Glutamatergic neuron (in vitro differentiated cells): Measurements from ENCODE around the gene MEIS1. TPM values are rescaled to one million over a fixed set of nuclear protein-coding genes. Genes with fewer than 3 reads are reported as not detected.

Experiments
- DNase-seq: peaks from one replicate; pipeline ENCODE4 v3.0.0; 2022
- H3K27ac Mint-ChIP-seq: one replicate; pipeline ENCODE4 v1.8.0; 2020; ENCODE audit warnings: mild to moderate bottlenecking, mixed read lengths, inconsistent platforms; ENCODE audit not compliant: unreplicated experiment
- H3K27me3 Mint-ChIP-seq: one replicate; pipeline ENCODE4 v1.8.0; 2020; ENCODE audit warnings: mild to moderate bottlenecking, moderate library complexity, mixed read lengths, inconsistent platforms; ENCODE audit not compliant: unreplicated experiment
- H3K36me3 Mint-ChIP-seq: one replicate; pipeline ENCODE4 v1.8.0; 2020; ENCODE audit warnings: mild to moderate bottlenecking, mixed read lengths, inconsistent platforms; ENCODE audit not compliant: unreplicated experiment
- H3K4me1 Mint-ChIP-seq: one replicate; pipeline ENCODE4 v1.8.0; 2020; ENCODE audit warnings: mild to moderate bottlenecking, low read depth, mixed read lengths, inconsistent platforms; ENCODE audit not compliant: unreplicated experiment
- H3K4me3 Mint-ChIP-seq: one replicate; pipeline ENCODE4 v1.8.0; 2020; ENCODE audit warnings: mild to moderate bottlenecking, mixed read lengths, inconsistent platforms; ENCODE audit not compliant: unreplicated experiment
- H3K9me3 Mint-ChIP-seq: one replicate; pipeline ENCODE4 v1.8.0; 2020; ENCODE audit warnings: mild to moderate bottlenecking, moderate library complexity, mixed read lengths, inconsistent platforms; ENCODE audit not compliant: unreplicated experiment
- total RNA-seq: library from RNA; stranded (reverse); fragmentation: NEBNext Ultra II Directional; extraction: Animal tissue kit (Norgen Biotek cat#: 25700); gene quantifications from one replicate; pipeline ENCODE4 v1.2.1, GENCODE V29; 2021; ENCODE audit not compliant: unreplicated experiment
- TF ChIP-seq, protein P1 (sequence below): fragments of 200-600 bp; sonication (generic); IDR thresholded peaks from one replicate; pipeline ENCODE4 v1.5.0; 2021; ENCODE audit not compliant: partially characterized antibody, unreplicated experiment

Gene MEIS1
- total RNA-seq, 1 donor from 2014 or later, result 4.8 TPM

DNA sequence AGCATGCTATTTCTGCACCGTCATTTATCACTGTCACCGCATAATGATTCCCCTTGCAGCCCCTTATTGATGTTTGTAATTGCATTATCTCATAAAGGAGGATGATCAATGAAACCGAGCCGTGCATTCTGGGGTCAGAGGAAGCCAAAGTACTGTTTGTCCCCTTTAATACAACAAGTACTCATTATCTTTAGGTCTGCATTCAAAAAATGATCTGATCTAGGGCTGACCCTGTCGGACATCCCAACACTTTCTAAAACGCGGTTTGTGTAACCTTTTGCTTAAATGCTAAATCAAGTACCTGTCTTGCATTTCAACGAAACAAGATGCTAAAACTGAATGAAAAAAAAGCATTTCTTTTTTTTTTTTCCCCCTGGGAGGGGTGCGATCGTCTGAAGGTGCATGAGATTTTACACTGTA is 143.8 kb downstream of the MEIS1 start:
- Mint-ChIP-seq H3K36me3 (no peaks in the 10 kb centered on the region), H3K27me3 (peaks cover 29% of the 10 kb centered on the region), H3K4me3 (peak overlapping the region; percentile 80), H3K27ac (no peak overlapping the region), H3K4me1 (peaks cover 16% of the 10 kb centered on the region), H3K9me3 (peaks cover 18% of the 10 kb centered on the region)
- TF ChIP-seq, protein P1, sequence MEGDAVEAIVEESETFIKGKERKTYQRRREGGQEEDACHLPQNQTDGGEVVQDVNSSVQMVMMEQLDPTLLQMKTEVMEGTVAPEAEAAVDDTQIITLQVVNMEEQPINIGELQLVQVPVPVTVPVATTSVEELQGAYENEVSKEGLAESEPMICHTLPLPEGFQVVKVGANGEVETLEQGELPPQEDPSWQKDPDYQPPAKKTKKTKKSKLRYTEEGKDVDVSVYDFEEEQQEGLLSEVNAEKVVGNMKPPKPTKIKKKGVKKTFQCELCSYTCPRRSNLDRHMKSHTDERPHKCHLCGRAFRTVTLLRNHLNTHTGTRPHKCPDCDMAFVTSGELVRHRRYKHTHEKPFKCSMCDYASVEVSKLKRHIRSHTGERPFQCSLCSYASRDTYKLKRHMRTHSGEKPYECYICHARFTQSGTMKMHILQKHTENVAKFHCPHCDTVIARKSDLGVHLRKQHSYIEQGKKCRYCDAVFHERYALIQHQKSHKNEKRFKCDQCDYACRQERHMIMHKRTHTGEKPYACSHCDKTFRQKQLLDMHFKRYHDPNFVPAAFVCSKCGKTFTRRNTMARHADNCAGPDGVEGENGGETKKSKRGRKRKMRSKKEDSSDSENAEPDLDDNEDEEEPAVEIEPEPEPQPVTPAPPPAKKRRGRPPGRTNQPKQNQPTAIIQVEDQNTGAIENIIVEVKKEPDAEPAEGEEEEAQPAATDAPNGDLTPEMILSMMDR, result no peak
- no peak for DNase-seq

DNA sequence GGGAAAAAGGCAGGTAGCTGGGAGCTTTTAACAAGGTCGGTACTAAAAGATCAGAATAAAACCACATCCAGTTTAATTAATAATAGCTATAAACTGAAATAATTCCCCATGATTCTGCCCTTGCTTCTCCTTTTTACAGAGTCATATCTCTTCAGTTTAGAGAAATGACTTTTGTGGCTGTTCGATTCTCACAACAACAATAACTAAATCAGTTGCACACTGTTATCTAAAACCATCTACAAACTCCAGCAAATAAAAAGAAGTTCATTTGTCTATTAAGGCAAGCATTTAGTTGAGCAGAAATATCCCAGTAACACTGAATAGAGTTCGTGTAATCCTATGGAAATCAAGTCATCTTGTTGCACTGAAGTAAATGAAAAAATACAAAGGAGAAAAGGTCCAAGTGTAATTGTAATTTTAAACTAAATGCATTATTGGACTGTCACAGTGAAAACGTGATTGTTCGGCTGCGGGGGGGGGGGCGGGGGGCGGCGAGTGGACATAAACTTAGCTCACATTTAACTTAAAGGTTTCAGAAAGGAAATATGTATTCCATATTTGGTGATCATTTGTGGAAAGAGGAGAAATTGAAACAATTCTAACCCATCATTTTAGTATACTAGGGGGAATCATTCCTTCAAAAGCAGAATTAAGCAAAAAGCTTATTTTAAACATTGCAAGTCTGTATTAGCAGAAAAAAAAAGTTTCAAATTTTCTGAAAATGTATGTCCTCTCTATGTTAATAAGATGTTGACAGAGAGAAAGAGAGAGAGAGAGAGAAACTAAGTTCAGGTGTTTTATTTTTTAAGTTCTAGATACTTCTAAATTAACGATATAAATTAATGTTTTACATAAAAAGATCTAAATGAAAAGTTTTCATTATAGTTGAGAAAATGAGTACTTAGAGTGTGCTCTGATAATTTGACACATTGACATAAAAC is 144.5 kb downstream of the MEIS1 start:
- Mint-ChIP-seq H3K27ac (no peak overlapping the region), H3K4me3 (peak overlapping the region; percentile 80), H3K9me3 (peaks cover 18% of the 10 kb centered on the region), H3K36me3 (no peaks in the 10 kb centered on the region), H3K4me1 (peaks cover 13% of the 10 kb centered on the region), H3K27me3 (peaks cover 29% of the 10 kb centered on the region)
- TF ChIP-seq, protein P1, result no peak
- no peak for DNase-seq

DNA sequence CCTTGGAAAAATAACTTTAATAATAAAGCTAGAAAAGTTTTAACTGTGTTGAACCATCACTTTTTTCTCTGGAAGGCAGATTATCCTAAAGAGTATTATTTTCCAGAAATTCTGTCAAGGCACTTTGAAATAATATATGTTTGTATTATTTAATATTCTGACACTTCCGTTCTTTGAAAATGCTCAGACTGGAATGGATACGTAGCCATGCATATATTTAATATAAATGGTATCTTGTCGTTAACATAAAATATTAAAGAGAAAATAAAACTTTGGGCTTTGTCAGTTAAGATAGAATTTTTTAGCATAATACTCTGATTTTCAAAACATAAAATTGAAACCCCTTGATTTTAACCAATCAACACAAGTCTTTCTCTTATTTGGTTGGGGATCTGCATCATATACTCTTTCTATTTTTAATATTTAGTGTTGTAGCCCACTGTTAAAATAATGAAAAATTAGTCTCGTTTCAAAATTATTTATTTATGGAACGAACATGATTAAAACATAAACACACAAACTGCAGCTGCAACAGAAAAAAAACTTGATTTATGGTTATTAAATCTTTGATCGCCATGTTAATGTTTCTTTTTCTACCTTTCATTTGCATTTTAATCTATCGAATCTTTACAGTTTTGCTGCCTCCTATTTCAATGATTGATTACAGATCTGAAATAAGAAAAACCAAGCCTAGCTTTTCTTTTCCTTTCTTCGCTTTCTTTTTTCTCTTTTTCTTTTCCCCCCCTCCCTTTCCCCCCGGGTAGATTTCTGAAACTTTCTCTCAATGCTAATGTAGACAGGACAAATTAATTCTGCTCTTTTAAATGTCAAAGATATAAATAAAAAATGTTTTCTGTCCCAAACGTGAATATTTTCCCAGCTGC is 145.5 kb downstream of the MEIS1 start:
- Mint-ChIP-seq H3K4me1 (peaks cover 9% of the 10 kb centered on the region), H3K4me3 (no peak overlapping the region), H3K36me3 (no peaks in the 10 kb centered on the region), H3K27me3 (peaks cover 29% of the 10 kb centered on the region), H3K27ac (peak overlapping the region; percentile 7), H3K9me3 (peaks cover 17% of the 10 kb centered on the region)
- TF ChIP-seq, protein P1, result no peak
- DNase-seq, result no peak

DNA sequence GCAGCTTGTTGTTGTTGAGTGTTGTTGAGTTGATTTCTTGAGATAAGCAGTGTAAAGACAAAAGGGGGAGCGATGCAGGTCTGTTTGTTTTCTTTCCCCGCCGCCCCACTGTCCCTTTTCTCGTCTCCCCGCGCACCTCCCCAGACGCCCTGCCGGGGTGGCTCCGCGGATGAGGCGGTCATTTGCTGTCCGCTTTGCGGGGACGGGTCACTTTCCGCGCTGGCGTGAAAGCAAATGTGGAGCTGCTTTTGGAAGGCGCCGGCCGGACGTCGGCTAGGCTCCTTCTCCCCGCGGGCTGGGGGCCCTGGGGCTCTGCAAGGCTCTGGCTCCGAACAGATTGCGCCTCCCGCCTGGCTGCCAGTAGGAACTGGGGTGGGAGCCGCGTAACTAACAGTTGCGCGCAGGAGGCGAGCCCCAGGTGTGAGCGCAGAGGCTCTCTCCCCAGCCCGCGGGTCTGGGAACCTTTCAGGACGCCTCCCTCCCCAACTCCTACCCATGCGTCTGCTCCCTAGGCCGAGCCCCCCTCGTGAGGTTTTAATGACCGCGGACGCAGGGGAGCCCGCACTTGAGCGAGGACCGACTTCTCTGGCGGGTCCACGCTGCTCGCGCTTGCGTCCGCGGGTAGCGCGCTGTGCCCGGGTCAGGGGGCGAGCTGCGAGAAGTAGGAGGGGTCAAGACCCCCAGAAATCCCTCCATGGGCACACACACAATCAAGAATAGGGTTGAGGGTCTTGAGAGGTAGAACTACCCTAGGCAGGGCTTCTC is 146.6 kb downstream of the MEIS1 start:
- Mint-ChIP-seq H3K4me1 (peaks cover 11% of the 10 kb centered on the region), H3K9me3 (peaks cover 16% of the 10 kb centered on the region), H3K27ac (no peak overlapping the region), H3K4me3 (no peak overlapping the region), H3K27me3 (peaks cover 27% of the 10 kb centered on the region), H3K36me3 (no peaks in the 10 kb centered on the region)
- peak; percentile 50 for DNase-seq
- TF ChIP-seq, protein P1, result no peak
